ENCODE data around the gene SLA2.
"Not testable (repeated sequence)": the region's sequence is repeated elsewhere in the genome, so short reads cannot be mapped to it uniquely, and the experiment has no call there.

Gene SLA2

DNA sequence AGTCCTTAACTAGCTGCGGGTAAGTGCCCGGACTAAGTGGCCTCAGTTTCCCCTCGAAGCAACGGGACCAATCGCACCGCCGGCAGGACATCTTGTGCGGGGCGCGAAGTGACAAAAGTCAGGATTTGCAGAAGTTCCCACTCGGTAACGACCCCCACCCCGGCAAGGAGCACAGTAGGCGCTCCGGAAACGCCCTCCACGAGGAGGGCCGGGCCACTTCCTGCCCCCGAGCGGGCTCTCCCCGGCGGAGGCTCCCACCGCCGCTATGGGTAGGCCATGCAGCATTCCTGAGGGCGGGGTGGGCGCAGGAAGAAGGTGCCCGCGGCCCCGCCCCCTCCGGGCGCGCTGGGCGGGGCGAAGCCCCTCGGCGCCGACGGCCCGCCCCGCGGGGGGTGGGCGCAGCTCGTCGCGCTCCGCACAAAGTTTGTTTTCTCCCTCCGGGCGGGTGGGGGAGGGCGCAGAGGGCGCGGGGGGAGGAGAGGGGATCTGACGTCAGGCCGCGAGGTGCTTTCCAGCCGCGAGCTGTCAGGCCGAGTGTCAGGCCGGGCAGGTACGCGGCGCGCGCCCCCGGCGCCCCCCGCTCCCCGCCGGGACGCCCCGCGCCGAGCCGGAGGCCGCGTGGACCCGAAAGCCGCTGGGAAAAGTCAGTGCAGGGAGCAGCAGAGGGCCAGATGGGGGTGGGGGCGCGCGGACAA, 72.7 kb downstream of the SLA2 start, which contains the start of gene TGIF2:
Gene TGIF2 (plus strand): TSS at position 495 of the 695 bp plus-strand sequence. CDS start 5,178 bp downstream, outside the sequence.
- DNase-seq = peak; percentile 86

DNA sequence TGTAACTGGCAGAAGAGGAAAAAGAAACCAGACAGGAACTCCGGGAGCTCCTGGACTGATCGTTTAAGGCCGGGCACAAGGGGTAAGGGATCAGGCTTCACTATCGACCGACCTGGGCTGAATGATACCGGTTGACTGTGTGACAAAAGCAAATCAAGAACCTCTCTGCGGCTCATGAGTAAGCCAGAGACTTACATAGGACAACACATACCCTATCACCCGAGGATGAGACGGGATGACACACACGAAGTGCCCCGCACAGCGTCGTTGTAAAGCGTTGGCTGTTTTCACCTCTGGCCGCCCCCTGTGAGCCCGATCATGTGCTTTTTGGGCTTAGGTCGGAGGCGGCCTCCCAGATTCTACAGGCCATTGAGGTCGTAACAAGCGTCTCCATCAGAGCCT, 73.3 kb downstream of the SLA2 start:
- peak; percentile 82 for DNase-seq

DNA sequence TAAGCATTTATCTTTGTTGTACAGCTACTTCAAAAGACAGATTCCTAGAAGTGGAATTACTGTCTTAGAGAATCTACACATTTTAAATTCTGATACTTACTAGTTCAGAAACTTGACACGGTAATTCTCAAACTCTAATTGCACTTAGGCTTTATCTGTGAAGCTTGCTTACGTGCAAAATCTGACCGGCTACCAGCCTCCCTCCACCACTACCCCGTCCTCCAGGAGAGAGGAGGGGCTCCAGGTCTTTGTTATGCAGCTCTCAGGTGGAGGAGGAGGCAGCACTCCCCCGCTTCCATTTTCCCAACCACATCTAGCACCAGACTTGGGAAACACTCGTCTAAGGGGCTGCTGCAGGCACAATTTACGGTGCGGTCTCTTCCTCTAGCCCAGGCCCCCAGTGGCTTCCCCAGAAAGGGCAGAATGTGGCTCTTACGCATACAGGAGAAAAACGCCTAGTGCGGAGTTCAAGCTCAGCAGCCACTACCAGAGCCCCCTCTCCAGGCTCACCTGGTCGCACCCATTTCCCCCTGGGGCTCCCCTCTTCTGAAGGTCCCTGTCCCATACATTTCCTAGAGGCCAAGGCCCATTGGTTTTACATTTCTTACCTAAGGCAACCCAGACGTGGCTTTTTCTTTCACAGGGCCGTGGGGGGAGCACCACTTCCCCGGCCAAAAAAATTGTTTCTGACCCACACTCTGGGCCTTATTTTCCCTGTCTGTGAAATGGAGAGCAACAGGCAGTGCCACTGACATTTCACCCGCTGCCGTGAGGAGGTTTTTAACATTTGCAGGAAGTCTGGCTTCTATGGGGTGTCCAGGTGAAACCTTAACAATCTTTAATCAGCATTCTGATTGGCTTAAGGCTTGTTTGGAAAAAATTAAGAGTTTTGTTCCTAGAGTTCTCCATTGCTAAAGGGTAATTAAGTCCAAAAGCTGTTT, 74.2 kb downstream of the SLA2 start:
- DNase-seq = no peak

DNA sequence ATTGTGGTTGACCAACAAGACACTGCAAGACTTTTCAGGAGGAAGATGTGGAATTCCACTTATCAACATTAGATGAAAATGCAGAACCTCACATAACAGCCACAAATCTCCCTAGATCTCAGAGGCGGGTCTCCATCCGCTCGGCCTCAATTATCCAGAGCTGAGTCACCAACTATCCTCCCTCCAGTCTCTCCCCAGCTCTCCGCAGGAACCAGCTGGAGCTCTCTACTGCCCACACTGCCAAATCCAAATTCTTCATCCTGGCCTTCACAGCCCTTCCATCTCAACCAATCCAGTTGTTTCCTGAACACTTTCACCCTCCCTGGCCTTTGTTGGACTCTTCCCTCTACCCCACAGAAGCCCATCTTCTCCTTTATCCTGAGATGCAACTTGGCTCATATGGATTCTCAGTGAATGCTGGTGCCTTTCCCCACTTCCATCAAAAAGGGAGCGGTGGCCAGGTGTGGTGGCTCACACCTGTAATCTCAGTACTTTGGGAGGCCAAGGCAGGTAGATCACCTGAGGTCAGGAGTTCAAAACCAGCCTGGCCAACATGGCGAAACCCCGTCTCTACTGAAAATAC, 76.1 kb downstream of the SLA2 start:
- DNase-seq = no peak

DNA sequence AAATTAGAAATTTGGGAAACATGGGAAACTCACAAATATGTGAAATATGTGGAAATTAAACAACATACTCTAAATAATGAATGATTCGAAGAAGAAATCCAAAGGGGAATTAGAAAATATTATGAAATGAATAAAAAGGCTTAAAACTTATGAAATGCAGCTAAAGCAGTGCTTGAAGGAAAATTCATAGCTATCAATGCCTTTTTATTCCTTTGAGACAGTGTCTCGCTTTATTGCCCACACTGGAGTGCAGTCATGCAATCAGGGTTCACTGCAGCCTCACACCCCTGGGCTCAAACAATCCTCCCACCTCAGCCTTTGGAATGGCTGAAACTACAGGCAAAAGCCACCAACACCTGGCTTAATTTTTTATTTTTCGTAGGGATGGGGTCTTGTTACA, 80.5 kb downstream of the SLA2 start:
- no peak for DNase-seq

DNA sequence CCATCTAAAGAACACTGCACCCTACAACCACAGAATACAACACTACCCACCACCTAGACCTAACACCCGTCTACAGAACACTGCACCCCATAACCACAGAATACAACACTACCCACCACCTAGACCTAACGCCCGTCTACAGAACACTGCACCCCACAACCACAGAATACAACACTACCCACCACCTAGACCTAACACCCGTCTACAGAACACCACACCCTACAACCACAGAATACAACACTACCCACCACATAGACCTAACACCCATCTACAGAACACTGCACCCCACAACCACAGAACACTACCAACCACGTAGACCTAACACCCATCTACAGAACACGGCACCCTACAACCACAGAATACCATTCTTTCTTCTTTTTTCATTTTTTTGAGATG, 81.3 kb downstream of the SLA2 start:
- not testable (repeated sequence) for DNase-seq

DNA sequence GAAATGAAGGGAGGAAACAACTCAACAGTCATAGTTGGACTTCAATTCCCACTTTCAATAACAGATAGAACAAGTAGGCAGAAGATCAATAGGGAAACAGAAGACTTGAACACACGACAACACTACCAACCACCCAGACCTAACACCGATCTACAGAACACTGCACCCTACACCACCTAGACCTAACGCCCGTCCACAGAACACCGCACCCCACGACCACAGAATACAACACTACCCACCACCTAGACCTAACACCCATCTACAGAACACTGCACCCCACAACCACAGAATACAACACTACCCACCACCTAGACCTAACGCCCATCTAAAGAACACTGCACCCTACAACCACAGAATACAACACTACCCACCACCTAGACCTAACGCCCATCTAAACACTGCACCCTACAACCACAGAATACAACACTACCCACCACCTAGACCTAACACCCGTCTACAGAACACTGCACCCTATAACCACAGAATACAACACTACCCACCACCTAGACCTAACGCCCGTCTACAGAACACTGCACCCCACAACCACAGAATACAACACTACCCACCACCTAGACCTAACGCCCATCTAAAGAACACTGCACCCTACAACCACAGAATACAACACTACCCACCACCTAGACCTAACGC, 81.8 kb downstream of the SLA2 start:
- not testable (repeated sequence) for DNase-seq

DNA sequence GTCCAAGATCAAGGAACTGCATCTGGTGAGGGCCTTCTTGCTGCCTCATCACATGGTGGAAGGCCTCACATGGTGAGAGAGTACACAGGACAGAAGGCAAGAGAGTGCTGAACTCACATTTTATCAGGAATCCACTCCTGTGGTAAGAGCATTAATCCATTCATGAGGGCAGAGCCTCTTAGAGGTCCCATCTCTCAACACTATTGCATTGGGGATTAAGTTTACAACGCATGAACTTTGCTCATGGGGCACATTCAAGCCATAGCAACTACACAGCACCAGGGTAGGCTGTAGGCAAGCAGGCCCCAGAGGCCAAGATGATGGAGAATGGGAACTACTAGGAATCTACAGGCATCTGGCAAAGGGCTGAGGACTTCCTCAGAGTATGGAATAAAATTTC, 82.6 kb downstream of the SLA2 start:
- no peak for DNase-seq

DNA sequence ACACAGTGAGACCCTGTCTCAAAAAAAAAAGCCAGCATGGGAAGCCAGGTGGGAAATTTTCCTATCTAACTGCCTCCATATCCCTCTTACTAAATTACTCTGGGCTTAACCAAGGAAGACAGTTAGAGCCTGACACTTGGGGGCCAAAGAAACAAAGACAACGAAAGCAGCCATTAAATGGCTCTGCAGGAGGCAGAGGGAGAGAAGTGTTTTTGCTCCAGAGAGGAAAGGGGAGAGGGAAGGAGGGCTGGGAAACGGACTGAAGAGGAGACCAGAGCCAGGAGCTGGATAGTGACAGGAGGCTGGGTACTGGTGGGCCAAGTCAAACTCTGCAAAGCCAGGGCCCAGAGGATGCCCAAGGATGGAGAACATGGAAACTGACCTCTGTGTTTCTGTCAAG, 83.3 kb downstream of the SLA2 start:
- DNase-seq = no peak
